BLaER1 (cell line): ENCODE measurements around the gene GATA5.
A peak's percentile ranks its signal among the peaks of the same experiment; 100 is the strongest.

Experiments used
- H3K27ac ChIP-seq: shearing (Covaris generic); formaldehyde crosslinking; 2 replicates; pipeline ENCODE4 v1.8.1; 2022
- H3K27me3 ChIP-seq: shearing (Covaris generic); formaldehyde crosslinking; 2 replicates; pipeline ENCODE4 v1.8.1; 2022
- H3K36me3 ChIP-seq: shearing (Covaris generic); formaldehyde crosslinking; 2 replicates; pipeline ENCODE4 v1.8.1; 2022
- H3K4me1 ChIP-seq: shearing (Covaris generic); formaldehyde crosslinking; 2 replicates; pipeline ENCODE4 v1.8.1; 2022
- H3K4me2 ChIP-seq: shearing (Covaris generic); formaldehyde crosslinking; 2 replicates; pipeline ENCODE4 v1.8.1; 2022
- H3K4me3 ChIP-seq: shearing (Covaris generic); formaldehyde crosslinking; 2 replicates; pipeline ENCODE4 v1.8.1; 2022
- H3K9ac ChIP-seq: shearing (Covaris generic); formaldehyde crosslinking; 2 replicates; pipeline ENCODE4 v1.8.1; 2022
- H3K9me3 ChIP-seq: shearing (Covaris generic); formaldehyde crosslinking; 2 replicates; pipeline ENCODE4 v1.8.1; 2022
- H4K20me1 ChIP-seq: shearing (Covaris generic); formaldehyde crosslinking; 2 replicates; pipeline ENCODE4 v1.8.1; 2022
- Cebpa-rat ChIP-seq: shearing (Covaris generic); IDR thresholded peaks from 2 replicates; pipeline ENCODE4 v1.8.1; 2022

Gene GATA5

GRCh38 chr20:62506791-62507190, 31.0 kb upstream of the GATA5 start:
- no peak overlapping the region for H3K4me2 ChIP-seq
- H3K4me1 ChIP-seq = peaks cover 69% of the 10 kb centered on the region

GRCh38 chr20:62506087-62506486, 30.3 kb upstream of the GATA5 start:
- H3K27me3 ChIP-seq = peaks cover 46% of the 10 kb centered on the region
- no peak overlapping the region for H3K27ac ChIP-seq
- H4K20me1 ChIP-seq = peaks cover 37% of the 10 kb centered on the region
- H3K4me1 ChIP-seq = peaks cover 69% of the 10 kb centered on the region
- no peak for TF ChIP-seq Cebpa-rat
- no peaks in the 10 kb centered on the region for H3K36me3 ChIP-seq
- H3K9me3 ChIP-seq = no peaks in the 10 kb centered on the region
- H3K9ac ChIP-seq = no peak overlapping the region
- peak overlapping the region; percentile 79 for H3K4me2 ChIP-seq
- no peak overlapping the region for H3K4me3 ChIP-seq

More at GRCh38 chr20:62506791-62507190, 31.0 kb upstream of the GATA5 start:
- no peak overlapping the region for H3K4me3 ChIP-seq
- no peak overlapping the region for H3K27ac ChIP-seq
- H3K9me3 ChIP-seq = no peaks in the 10 kb centered on the region
- TF ChIP-seq Cebpa-rat = no peak
- peaks cover 37% of the 10 kb centered on the region for H4K20me1 ChIP-seq
- H3K36me3 ChIP-seq = no peaks in the 10 kb centered on the region
- no peak overlapping the region for H3K9ac ChIP-seq
- H3K27me3 ChIP-seq = peaks cover 46% of the 10 kb centered on the region

GRCh38 chr20:62505337-62506045, 29.7 kb upstream of the GATA5 start:
- peaks cover 72% of the 10 kb centered on the region for H3K4me1 ChIP-seq
- peaks cover 37% of the 10 kb centered on the region for H4K20me1 ChIP-seq
- H3K4me3 ChIP-seq = no peak overlapping the region
- H3K9ac ChIP-seq = no peak overlapping the region
- H3K27ac ChIP-seq = no peak overlapping the region
- peak overlapping the region; percentile 79 for H3K4me2 ChIP-seq
- peaks cover 46% of the 10 kb centered on the region for H3K27me3 ChIP-seq
- no peak for TF ChIP-seq Cebpa-rat
- H3K36me3 ChIP-seq = no peaks in the 10 kb centered on the region
- H3K9me3 ChIP-seq = no peaks in the 10 kb centered on the region

GRCh38 chr20:62504323-62504722, 28.5 kb upstream of the GATA5 start:
- H4K20me1 ChIP-seq = peaks cover 37% of the 10 kb centered on the region
- H3K4me3 ChIP-seq = no peak overlapping the region
- H3K4me2 ChIP-seq = no peak overlapping the region
- H3K36me3 ChIP-seq = no peaks in the 10 kb centered on the region
- no peaks in the 10 kb centered on the region for H3K9me3 ChIP-seq
- H3K9ac ChIP-seq = no peak overlapping the region
- no peak for TF ChIP-seq Cebpa-rat
- H3K27me3 ChIP-seq = peaks cover 50% of the 10 kb centered on the region
- peaks cover 84% of the 10 kb centered on the region for H3K4me1 ChIP-seq
- no peak overlapping the region for H3K27ac ChIP-seq

- Histone ChIP-seq H3K27me3 (peaks cover 52% of the 10 kb centered on the region), H3K4me2 (peak overlapping the region; percentile 68), H4K20me1 (peaks cover 36% of the 10 kb centered on the region), H3K9ac (no peak overlapping the region), H3K27ac (no peak overlapping the region), H3K4me1 (peaks cover 88% of the 10 kb centered on the region), H3K4me3 (no peak overlapping the region), H3K9me3 (no peaks in the 10 kb centered on the region), H3K36me3 (no peaks in the 10 kb centered on the region)
- no peak for TF ChIP-seq Cebpa-rat
These were observed 27.8 kb upstream of the GATA5 start for GRCh38 chr20:62503401-62504178.

- Histone ChIP-seq H4K20me1 (peaks cover 27% of the 10 kb centered on the region), H3K36me3 (no peaks in the 10 kb centered on the region), H3K4me3 (no peak overlapping the region), H3K4me2 (peak overlapping the region; percentile 68), H3K27ac (no peak overlapping the region), H3K27me3 (peaks cover 48% of the 10 kb centered on the region), H3K9ac (no peak overlapping the region), H3K9me3 (no peaks in the 10 kb centered on the region), H3K4me1 (peaks cover 84% of the 10 kb centered on the region)
- TF ChIP-seq Cebpa-rat = no peak
These were observed 26.8 kb upstream of the GATA5 start for GRCh38 chr20:62502496-62503095.

GRCh38 chr20:62501801-62502495, 26.2 kb upstream of the GATA5 start:
- peaks cover 45% of the 10 kb centered on the region for H3K27me3 ChIP-seq
- no peak overlapping the region for H3K27ac ChIP-seq
- no peaks in the 10 kb centered on the region for H3K9me3 ChIP-seq
- H3K4me1 ChIP-seq = peaks cover 81% of the 10 kb centered on the region
- H3K36me3 ChIP-seq = no peaks in the 10 kb centered on the region
- no peak for TF ChIP-seq Cebpa-rat
- H4K20me1 ChIP-seq = peaks cover 22% of the 10 kb centered on the region
- H3K4me2 ChIP-seq = peak overlapping the region; percentile 68
- H3K4me3 ChIP-seq = no peak overlapping the region
- no peak overlapping the region for H3K9ac ChIP-seq

- peak overlapping the region; percentile 55 for H3K4me2 ChIP-seq
- no peak for TF ChIP-seq Cebpa-rat
- H4K20me1 ChIP-seq = peaks cover 7% of the 10 kb centered on the region
- H3K27ac ChIP-seq = no peak overlapping the region
- no peak overlapping the region for H3K4me3 ChIP-seq
- H3K9ac ChIP-seq = no peak overlapping the region
- H3K36me3 ChIP-seq = no peaks in the 10 kb centered on the region
- H3K27me3 ChIP-seq = peaks cover 29% of the 10 kb centered on the region
- H3K4me1 ChIP-seq = peaks cover 81% of the 10 kb centered on the region
- H3K9me3 ChIP-seq = no peaks in the 10 kb centered on the region
These were observed 24.6 kb upstream of the GATA5 start for GRCh38 chr20:62500237-62500864.

GRCh38 chr20:62499758-62500236, 24.0 kb upstream of the GATA5 start:
- no peak overlapping the region for H3K27ac ChIP-seq
- H3K4me2 ChIP-seq = peak overlapping the region; percentile 55
- no peaks in the 10 kb centered on the region for H3K36me3 ChIP-seq
- peaks cover 5% of the 10 kb centered on the region; the same call in 1 of the 2 replicates for H4K20me1 ChIP-seq
- no peak for TF ChIP-seq Cebpa-rat
- peaks cover 81% of the 10 kb centered on the region for H3K4me1 ChIP-seq
- H3K4me3 ChIP-seq = no peak overlapping the region
- H3K9me3 ChIP-seq = no peaks in the 10 kb centered on the region
- H3K9ac ChIP-seq = no peak overlapping the region
- peaks cover 28% of the 10 kb centered on the region for H3K27me3 ChIP-seq
